Measurements from ENCODE around the gene ABTB2. TPM values are rescaled to one million over a fixed set of nuclear protein-coding genes. Genes with fewer than 3 reads are reported as not detected.

Gene ABTB2
- total and polyA plus RNA-seq, 9 of the 15 experiments (the other 6 are each of a cell fraction or from before 2014, with no cell fraction given), result 0.03 to 0.18 (median 0.12) TPM; not detected in 2

DNA sequence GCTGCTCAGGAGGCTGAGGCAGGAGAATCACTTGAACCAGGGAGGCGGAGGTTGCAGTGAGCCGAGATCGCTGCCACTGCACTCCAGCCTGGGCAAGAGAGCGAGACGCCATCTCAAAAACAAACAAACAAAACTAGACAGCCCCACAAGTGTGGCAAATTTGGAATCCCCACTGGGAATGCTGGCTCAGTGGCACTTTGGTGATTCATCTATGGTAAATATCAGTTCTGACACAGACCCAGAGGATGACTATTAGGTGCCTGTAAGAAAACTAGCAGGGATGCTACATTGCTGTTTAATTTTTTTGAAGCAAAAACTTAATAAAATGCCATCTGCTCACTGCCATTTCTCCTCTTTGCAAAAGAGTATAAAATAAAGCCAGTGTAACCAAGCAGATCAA lies 144.4 kb downstream of the ABTB2 start:
- H3K36me3 ChIP-seq (ENCODE audit: control insufficient read depth, insufficient read depth, low read length), result no peaks in the 10 kb centered on the region
- intact Hi-C loops (cut with micrococcal nuclease) (no loop called here), in situ Hi-C loops (cut with MboI) (no loop called here)
- no peaks in the 10 kb centered on the region for H3K79me2 ChIP-seq (ENCODE audit: control insufficient read depth, insufficient read depth, low read length)
- 0 out of 2 replicates have a peak, but pooled peaks cover 4% of the 10 kb centered on the region for H4K20me1 ChIP-seq (replicated peaks; ENCODE audit: control insufficient read depth, insufficient read depth, low read length)
- no peaks in the 10 kb centered on the region for H3K9me3 ChIP-seq (replicated peaks; ENCODE audit: control insufficient read depth, insufficient read depth, low read depth, low read length)
- no TSS peak for BruUV-seq (replicated peaks)
- H3K4me1 ChIP-seq (replicated peaks in 1 of 2; ENCODE audit: control insufficient read depth in 2 of 2, insufficient read depth in 2 of 2, low read length in 2 of 2), result peaks cover 0 to 5% of the 10 kb centered on the region in 2 experiments; a peak in 3 of 5 replicates
- no peak overlapping the region for H3K4me2 ChIP-seq (ENCODE audit: insufficient read depth, low read length)
- no peak overlapping the region for H2AFZ ChIP-seq (ENCODE audit: low read depth, low read length)
- H3K9ac ChIP-seq (ENCODE audit: insufficient read depth in 1 of 2, low read depth in 2 of 2, low read length in 2 of 2), result no peak overlapping the region
- no peak overlapping the region for H3K4me3 ChIP-seq
- FAIRE-seq, result no peak
- no peak for ATAC-seq
- 30% methylated on average over 5 of the region's 5 CpGs for WGBS (ENCODE audit: insufficient coverage, low coverage, missing lambda C conversion rate)
- H3K27me3 ChIP-seq (ENCODE audit: control insufficient read depth in 2 of 2, insufficient read depth in 2 of 2, low read length in 2 of 2), result peaks cover 7 to 12% of the 10 kb centered on the region in 2 experiments
- CTCF ChIA-PET (ENCODE audit: low intra/inter-chr PET ratio), result no interaction called here
- no peak for DNase-seq (ENCODE audit: extremely low read depth in 1 of 4, low spot score in 3 of 4)
- POLR2A ChIA-PET, result no interaction called here
- TF ChIP-seq ELF2 (CRISPR knock-in tag; IDR thresholded peaks at IDR 0.05), result no peak
- TF ChIP-seq GTF2A2 (tag; IDR thresholded peaks at IDR 0.05), result no peak
- TF ChIP-seq, protein P1, sequence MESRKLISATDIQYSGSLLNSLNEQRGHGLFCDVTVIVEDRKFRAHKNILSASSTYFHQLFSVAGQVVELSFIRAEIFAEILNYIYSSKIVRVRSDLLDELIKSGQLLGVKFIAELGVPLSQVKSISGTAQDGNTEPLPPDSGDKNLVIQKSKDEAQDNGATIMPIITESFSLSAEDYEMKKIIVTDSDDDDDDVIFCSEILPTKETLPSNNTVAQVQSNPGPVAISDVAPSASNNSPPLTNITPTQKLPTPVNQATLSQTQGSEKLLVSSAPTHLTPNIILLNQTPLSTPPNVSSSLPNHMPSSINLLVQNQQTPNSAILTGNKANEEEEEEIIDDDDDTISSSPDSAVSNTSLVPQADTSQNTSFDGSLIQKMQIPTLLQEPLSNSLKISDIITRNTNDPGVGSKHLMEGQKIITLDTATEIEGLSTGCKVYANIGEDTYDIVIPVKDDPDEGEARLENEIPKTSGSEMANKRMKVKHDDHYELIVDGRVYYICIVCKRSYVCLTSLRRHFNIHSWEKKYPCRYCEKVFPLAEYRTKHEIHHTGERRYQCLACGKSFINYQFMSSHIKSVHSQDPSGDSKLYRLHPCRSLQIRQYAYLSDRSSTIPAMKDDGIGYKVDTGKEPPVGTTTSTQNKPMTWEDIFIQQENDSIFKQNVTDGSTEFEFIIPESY (CRISPR knock-in tag; IDR thresholded peaks at IDR 0.05), result no peak
- TF ChIP-seq, protein P2, sequence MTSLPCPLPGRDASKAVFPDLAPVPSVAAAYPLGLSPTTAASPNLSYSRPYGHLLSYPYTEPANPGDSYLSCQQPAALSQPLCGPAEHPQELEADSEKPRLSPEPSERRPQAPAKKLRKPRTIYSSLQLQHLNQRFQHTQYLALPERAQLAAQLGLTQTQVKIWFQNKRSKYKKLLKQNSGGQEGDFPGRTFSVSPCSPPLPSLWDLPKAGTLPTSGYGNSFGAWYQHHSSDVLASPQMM (CRISPR knock-in tag; IDR thresholded peaks at IDR 0.05), result no peak
- no peak for TF ChIP-seq KLF16 (IDR thresholded peaks at IDR 0.05)
- TF ChIP-seq, protein P3, sequence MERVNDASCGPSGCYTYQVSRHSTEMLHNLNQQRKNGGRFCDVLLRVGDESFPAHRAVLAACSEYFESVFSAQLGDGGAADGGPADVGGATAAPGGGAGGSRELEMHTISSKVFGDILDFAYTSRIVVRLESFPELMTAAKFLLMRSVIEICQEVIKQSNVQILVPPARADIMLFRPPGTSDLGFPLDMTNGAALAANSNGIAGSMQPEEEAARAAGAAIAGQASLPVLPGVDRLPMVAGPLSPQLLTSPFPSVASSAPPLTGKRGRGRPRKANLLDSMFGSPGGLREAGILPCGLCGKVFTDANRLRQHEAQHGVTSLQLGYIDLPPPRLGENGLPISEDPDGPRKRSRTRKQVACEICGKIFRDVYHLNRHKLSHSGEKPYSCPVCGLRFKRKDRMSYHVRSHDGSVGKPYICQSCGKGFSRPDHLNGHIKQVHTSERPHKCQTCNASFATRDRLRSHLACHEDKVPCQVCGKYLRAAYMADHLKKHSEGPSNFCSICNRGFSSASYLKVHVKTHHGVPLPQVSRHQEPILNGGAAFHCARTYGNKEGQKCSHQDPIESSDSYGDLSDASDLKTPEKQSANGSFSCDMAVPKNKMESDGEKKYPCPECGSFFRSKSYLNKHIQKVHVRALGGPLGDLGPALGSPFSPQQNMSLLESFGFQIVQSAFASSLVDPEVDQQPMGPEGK (CRISPR knock-in tag; IDR thresholded peaks at IDR 0.05; ENCODE audit: borderline replicate concordance), result no peak
- TF ChIP-seq BHLHE40 (IDR thresholded peaks at IDR 0.05; ENCODE audit: low read length), result no peak
- TF ChIP-seq TAF9B (IDR thresholded peaks at IDR 0.05; ENCODE audit: partially characterized antibody), result no peak
- no peak for TF ChIP-seq TEAD2 (tag; IDR thresholded peaks at IDR 0.05)
- TF ChIP-seq, protein P4, sequence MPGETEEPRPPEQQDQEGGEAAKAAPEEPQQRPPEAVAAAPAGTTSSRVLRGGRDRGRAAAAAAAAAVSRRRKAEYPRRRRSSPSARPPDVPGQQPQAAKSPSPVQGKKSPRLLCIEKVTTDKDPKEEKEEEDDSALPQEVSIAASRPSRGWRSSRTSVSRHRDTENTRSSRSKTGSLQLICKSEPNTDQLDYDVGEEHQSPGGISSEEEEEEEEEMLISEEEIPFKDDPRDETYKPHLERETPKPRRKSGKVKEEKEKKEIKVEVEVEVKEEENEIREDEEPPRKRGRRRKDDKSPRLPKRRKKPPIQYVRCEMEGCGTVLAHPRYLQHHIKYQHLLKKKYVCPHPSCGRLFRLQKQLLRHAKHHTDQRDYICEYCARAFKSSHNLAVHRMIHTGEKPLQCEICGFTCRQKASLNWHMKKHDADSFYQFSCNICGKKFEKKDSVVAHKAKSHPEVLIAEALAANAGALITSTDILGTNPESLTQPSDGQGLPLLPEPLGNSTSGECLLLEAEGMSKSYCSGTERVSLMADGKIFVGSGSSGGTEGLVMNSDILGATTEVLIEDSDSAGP (CRISPR knock-in tag; IDR thresholded peaks at IDR 0.05), result no peak
- no peak for TF ChIP-seq FOXM1 (IDR thresholded peaks at IDR 0.05; ENCODE audit: low read depth)
- no peak for TF ChIP-seq FOXM1 (CRISPR knock-in tag; IDR thresholded peaks at IDR 0.05; ENCODE audit: low read depth)
- no peak for TF ChIP-seq E2F3 (CRISPR knock-in tag; IDR thresholded peaks at IDR 0.05)
- no peak for TF ChIP-seq ZEB2 (IDR thresholded peaks at IDR 0.05)
- H3K9me1 ChIP-seq (ENCODE audit: control insufficient read depth, insufficient read depth, low read length), result no peaks in the 10 kb centered on the region
- H3K27ac ChIP-seq (ENCODE audit: extremely low read depth, low read depth, low read length), result no peak overlapping the region

Data from K562 (cell line).